GM19468 (cell line): Measurements from ENCODE around the gene STON1.
"Not testable (repeated sequence)": the region's sequence is repeated elsewhere in the genome, so short reads cannot be mapped to it uniquely, and the experiment has no call there.

ENCODE experiments used
- ATAC-seq: cut with Tn5 transposase; IDR thresholded peaks from one replicate; pipeline ENCODE4 v1.9.1; 2021; ENCODE audit warnings: mild to moderate bottlenecking, moderate library complexity, moderate number of reproducible peaks; ENCODE audit not compliant: unreplicated experiment; ENCODE audit errors: extremely low read depth

The STON1 gene

DNA sequence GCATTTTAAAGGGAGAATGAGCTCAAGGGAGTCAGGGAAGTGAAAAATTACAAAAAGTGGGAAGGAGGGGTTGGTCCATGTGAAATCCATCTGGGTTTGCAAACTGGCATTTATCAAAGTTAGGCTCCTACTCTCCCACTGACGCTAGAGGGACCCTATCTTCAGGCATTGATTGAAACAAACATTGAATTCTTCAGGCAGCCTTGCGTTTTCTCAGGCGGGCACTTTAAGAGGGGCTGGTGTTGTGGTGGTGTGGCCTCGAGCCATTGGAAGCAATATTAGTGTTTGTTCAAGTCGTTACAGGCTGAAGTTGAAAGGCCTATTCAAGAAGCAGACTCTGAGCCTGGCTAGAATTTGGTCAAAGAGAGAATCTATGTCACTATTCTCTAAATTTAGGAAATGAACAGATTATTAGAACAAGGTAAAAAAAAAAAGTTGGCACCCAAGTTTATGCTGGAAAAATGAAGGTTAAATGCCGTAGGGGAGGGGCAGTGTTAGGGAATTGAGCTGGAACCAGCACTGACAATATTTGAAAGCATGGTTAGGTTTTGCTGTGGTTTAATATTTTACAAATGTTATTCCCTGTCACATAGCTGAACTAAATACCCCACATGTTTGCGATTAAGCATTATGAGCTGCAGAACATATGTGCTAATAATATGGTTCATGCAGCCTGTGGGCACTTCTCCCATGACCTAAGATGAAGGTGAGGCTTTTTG is 36.8 kb downstream of the STON1 start:
- ATAC-seq: no peak

DNA sequence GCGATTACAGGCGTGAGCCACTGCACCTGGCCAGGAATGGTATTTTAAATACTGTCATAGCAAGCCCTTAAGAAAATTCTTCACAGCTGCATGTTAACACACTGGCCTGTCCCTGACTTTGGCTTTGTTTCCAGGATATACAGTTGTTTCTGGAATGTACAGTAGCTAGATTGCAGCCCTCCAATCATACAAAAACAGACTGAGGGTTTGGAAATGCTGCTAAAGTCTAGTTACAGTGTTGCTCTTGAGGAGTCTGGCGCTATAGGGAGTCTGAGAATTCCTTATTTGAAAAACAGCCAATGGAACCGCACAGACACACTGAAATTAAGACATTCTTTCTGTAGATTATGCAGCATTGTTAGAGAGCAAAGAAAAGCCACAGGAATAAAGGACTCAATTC is 37.7 kb downstream of the STON1 start:
- ATAC-seq: no peak

DNA sequence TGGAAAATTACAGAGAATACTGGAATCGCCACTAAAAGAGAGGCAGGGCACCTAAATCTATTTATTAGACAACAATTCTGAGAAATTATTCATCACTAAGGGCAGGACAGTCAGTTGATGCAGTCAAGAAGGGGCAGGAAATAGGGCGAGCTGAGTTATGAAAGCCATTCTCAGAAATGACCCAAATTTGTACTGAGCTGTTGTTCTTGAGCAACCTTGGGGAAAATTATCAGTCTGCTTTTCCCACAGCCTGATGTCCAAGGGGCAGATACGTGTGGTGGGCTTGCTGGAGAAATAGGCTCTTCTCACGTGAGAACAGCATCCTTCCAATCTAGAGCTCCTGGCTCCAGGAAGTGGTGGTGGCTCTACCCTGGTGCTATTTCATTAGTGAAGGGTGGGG is 38.6 kb downstream of the STON1 start:
- no peak for ATAC-seq

- no peak for ATAC-seq
Observed at GRCh38 chr2:48569433-48569832, 39.5 kb downstream of the STON1 start.

DNA sequence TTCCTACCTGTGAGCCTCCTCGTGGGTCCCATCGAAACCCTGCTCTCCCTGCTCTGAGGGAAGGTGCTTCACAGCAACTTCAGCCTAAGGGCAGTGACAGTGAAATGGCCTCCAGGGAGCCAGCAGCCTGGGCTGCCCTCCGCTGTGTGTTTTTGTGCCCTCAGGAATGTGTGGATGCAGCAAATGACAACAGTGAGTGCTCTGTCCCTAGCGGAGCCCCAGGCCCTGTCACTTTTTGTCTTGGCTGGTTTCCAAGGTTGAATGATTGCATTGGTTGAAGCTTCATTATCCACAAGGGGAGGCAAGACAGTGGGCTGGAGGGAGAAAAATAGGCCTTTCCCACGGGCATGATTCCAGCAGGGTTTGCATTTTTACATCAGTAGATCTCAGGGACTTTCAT is 42.9 kb downstream of the STON1 start:
- no peak for ATAC-seq

- no peak for ATAC-seq
Observed at GRCh38 chr2:48574353-48575287, 44.7 kb downstream of the STON1 start.

DNA sequence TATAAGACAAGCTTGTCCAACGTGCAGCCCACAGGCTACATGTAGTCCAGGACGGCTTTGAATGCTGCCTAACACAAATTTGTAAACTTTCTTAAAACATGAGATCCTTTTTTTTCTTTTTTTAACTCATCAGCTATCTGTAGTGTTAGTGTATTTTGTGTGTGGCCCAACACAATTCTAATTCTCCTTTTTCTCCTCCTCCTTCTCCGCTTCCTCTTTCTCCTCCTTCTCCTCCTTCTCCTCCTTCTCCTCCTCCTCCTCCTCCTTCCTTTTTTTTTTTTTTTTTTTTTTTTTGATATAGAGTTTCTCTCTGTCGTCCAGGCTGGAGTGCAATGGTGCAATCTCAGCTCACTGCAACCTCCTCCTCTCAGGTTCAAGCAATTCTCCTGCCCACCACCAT is 48.4 kb downstream of the STON1 start:
- ATAC-seq: no peak

DNA sequence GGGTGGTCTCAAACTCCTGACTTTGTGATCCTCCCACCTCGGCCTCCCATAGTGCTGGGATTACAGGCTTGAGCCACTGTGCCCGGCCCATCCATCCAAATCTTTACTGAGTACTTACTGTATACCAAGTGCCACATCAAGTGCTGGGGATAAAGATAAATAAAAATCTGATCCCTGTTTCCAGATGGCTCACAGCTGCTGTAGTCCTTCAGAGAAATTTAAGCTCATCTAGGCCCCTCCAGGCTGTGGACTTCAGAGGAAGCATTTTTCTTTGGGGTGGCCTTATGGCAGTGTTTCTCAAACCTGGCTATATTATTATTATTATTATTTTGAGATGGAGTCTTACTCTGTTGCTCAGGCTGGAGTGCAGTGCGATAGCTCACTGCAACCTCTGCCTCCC is 54.0 kb downstream of the STON1 start:
- ATAC-seq: no peak

GRCh38 chr2:48584551-48584950 is 54.6 kb downstream of the STON1 start:
- ATAC-seq: no peak

GRCh38 chr2:48586433-48586832 is 56.5 kb downstream of the STON1 start:
- ATAC-seq: no peak

GRCh38 chr2:48587560-48587959 is 57.6 kb downstream of the STON1 start:
- ATAC-seq: no peak

- no peak for ATAC-seq
Observed at GRCh38 chr2:48587961-48588360, 58.0 kb downstream of the STON1 start.

- no peak for ATAC-seq
Observed at GRCh38 chr2:48588745-48589144, 58.8 kb downstream of the STON1 start.

DNA sequence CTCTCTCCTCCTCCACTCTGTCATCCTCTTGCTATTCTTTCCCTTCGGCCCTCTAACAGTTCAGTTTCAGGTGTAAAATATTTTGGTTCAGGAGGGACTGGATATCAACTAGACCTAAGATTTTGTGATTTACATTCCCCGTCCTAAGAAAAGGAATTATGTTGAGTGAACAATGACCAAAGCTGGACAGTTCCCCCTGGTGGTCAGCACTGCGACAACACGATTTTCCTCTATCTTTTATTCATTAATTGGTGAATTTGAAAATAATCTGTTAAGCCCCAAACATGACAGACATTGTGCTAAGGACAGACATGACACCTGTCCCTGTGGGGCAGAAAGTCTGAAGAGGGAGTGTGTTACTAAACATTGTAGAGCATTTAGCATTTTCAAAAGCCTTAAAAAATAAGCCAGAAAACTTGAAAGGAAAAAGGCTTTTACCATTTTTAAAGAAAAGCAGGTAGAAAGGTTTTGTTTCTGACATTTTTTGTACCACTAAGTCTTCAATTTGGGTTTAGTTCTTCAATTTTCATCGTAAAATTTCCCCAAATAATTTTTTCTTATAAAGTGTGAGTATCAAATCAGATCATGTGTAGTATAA is 59.3 kb downstream of the STON1 start:
- ATAC-seq: no peak

DNA sequence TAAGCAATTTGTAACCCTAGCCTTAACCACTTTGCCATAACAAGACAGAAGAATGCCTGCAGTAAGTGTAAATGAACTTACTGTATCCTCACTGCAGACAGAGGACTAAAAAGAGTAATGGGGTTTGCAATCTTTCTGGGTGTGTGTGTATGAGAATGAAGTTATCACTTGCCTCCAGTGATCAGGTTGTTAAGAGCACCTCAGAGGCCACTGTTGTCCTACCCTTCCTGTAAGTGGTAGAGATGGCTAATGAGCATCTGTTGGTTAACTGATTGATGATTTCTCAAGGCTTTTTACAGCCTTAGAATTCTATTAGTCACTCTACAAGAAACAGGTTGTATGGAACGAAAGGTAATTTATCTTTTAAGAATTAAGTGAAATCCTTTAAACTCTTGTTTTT is 60.1 kb downstream of the STON1 start:
- ATAC-seq: no peak

DNA sequence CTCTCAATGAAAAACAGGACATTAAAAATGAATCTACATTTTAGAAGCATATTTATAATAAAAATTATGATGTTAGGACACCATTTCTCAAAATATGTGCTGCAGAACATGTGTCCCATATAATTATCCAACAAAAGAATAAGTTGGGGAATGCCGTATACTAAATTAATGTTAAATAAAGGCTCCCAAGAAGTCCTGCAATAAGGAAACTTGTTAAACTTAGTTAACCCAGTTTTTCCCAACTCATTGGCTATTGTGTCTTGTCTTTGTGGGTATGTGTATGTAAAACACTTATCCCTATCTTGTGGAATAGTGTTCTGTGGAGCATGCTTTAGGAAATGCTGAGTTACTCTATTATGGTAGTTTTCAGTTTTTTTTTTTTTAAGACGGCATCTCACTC is 62.1 kb downstream of the STON1 start:
- ATAC-seq: no peak

DNA sequence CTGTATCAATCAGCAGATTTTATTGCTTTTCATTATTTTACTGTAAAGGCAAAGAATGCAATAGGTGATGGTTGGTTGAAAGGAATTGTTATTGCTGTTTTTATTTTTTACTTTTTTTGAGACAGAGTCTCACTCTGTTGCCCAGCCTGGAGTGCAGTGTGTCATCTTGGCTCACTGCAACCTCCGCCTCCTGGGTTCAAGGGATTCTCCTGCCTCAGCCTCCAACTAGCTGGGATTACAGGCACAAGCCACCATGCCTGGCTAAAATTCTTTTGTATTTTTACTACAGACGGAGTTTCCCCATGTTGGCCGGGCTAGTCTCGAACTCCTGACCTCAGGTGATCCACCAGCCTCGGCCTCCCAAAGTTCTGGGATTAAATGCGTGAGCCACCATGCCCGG is 66.8 kb downstream of the STON1 start:
- not testable (repeated sequence) for ATAC-seq

- no peak for ATAC-seq
Observed at GRCh38 chr2:48597492-48597891, 67.5 kb downstream of the STON1 start.

- no peak for ATAC-seq
Observed at GRCh38 chr2:48600204-48600813, 70.4 kb downstream of the STON1 start.

DNA sequence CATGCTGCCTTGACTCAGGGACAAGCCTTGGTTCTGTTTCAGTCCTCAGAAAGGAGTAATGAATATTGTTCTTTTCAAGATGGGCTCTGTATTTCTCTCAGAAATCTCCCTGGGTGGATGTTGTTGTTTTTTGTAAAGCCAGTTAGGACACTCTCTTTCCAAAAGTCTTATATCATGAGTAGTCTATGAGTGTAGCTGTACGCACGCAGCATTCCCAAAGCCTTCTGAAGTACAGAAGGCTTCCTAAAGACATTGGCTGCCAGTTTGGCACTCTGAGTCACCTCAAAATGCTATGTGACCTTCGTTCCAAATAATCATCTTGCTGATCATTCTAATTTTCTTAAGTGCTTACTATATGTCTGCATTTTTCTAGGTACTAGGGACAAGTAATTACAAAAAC is 71.0 kb downstream of the STON1 start:
- ATAC-seq: no peak

GRCh38 chr2:48601349-48601748 is 71.4 kb downstream of the STON1 start:
- no peak for ATAC-seq
